K562 (cell line): ENCODE measurements around the gene HSPB8. TPM values are rescaled to one million over a fixed set of nuclear protein-coding genes. Genes with fewer than 3 reads are reported as not detected.

Source experiments
- CBX1 ChIP-seq: sonication (generic); IDR thresholded peaks from 2 replicates; pipeline ENCODE4 v1.6.1; 2016; ENCODE audit warnings: antibody characterized with exemption, low read depth, mild to moderate bottlenecking
- CHD2 ChIP-seq: IDR thresholded peaks from 2 replicates; pipeline ENCODE4 v1.6.1; 2011; ENCODE audit warnings: low read depth, low read length
- CTBP1 ChIP-seq: fragments of 450-650 bp; IDR thresholded peaks from 2 replicates; pipeline ENCODE4 v1.6.1; 2016; ENCODE audit warnings: borderline replicate concordance
- ELF2 ChIP-seq: fragments of 250-450 bp; sonication (Bioruptor Pico); IDR thresholded peaks from 2 replicates; pipeline ENCODE4 v1.5.0; 2021; ENCODE audit warnings: mild to moderate bottlenecking
- ETS2 ChIP-seq: IDR thresholded peaks from 2 replicates; pipeline ENCODE4 v1.6.1; 2016; ENCODE audit warnings: borderline replicate concordance, missing genetic modification characterization, mild to moderate bottlenecking, moderate library complexity, missing compliant biosample characterization; ENCODE audit not compliant: poor library complexity, severe bottlenecking
- GTF2E2 ChIP-seq: fragments of 200-800 bp; sonication (Bioruptor generic); IDR thresholded peaks from 2 replicates; pipeline ENCODE4 v1.6.1; 2016; ENCODE audit warnings: missing genetic modification characterization, missing compliant biosample characterization
- HCFC1 ChIP-seq: IDR thresholded peaks from 2 replicates; pipeline ENCODE4 v1.6.1; 2012; ENCODE audit warnings: low read depth, low read length, improper control_type of control experiment
- IFI16 ChIP-seq: fragments of 250-450 bp; sonication (Bioruptor Pico); IDR thresholded peaks from 2 replicates; pipeline ENCODE4 v2.1.2; 2022; ENCODE audit warnings: mild to moderate bottlenecking, inconsistent platforms
- KDM1A ChIP-seq, 2 experiments: fragments of 450-650 bp; IDR thresholded peaks; 2 replicates each; pipeline ENCODE4 v1.6.1; 2016; ENCODE audit warnings: mild to moderate bottlenecking in 2 of 2
- MTA2 ChIP-seq: fragments of 450-650 bp; IDR thresholded peaks from 2 replicates; pipeline ENCODE4 v1.6.1; 2016; ENCODE audit warnings: low read depth
- NFIC ChIP-seq: fragments of 450-650 bp; IDR thresholded peaks from 2 replicates; pipeline ENCODE4 v1.6.1; 2017; ENCODE audit warnings: mild to moderate bottlenecking, inconsistent platforms
- NFYB ChIP-seq: IDR thresholded peaks from 2 replicates; pipeline ENCODE4 v1.6.1; 2011; ENCODE audit warnings: mild to moderate bottlenecking, moderate library complexity; ENCODE audit not compliant: insufficient read length; ENCODE audit errors: extremely low read depth
- OTX1 ChIP-seq: fragments of 450-650 bp; formaldehyde crosslinking; IDR thresholded peaks from 2 replicates; pipeline ENCODE4 v1.4.0; 2022; ENCODE audit warnings: mild to moderate bottlenecking
- POU5F1 ChIP-seq: fragments of 150-350 bp; IDR thresholded peaks from 2 replicates; pipeline ENCODE4 v1.6.1; 2014; ENCODE audit warnings: borderline replicate concordance, low read length, low read depth, mild to moderate bottlenecking; ENCODE audit not compliant: partially characterized antibody
- RUNX1 ChIP-seq: sonication (generic); IDR thresholded peaks from 2 replicates; pipeline ENCODE4 v1.6.1; 2016; ENCODE audit warnings: antibody characterized with exemption, low read depth
- SNRNP70 ChIP-seq: fragments of 200-400 bp; formaldehyde crosslinking; optimal IDR thresholded peaks from 2 replicates; pipeline ENCODE3; 2017; ENCODE audit warnings: low read depth, low read length
- TEAD1 ChIP-seq, 2 experiments: fragments of 450-650 bp in 1 of 2; sonication (generic) in 1 of 2; formaldehyde crosslinking; IDR thresholded peaks; 2 replicates each; pipeline versions ENCODE4 v1.4.0 to v1.8.0; 2020 to 2022; ENCODE audit warnings: mild to moderate bottlenecking in 2 of 2, missing genetic modification reagents in 1 of 2
- TOE1 ChIP-seq, 2 experiments: fragments of 450-650 bp in 1 of 2; sonication (generic) in 1 of 2; formaldehyde crosslinking in 1 of 2; IDR thresholded peaks; 2 replicates each; pipeline versions ENCODE4 v1.7.1 to v1.8.0; 2016 to 2022; ENCODE audit warnings: borderline replicate concordance in 2 of 2, mild to moderate bottlenecking in 2 of 2, antibody characterized with exemption in 1 of 2, inconsistent platforms in 1 of 2, low read depth in 1 of 2, missing genetic modification reagents in 1 of 2, moderate library complexity in 1 of 2
- YY1 ChIP-seq, 3 experiments: IDR thresholded peaks; 2 replicates each; pipeline ENCODE4 v1.6.1; 2011; ENCODE audit warnings: low read length in 2 of 3, mild to moderate bottlenecking in 2 of 3, moderate library complexity in 2 of 3, borderline replicate concordance in 1 of 3, control low read depth in 1 of 3, low read depth in 1 of 3; ENCODE audit not compliant: insufficient read depth in 3 of 3, insufficient replicate concordance in 2 of 3, control insufficient read depth in 1 of 3, insufficient read length in 1 of 3; ENCODE audit errors: extremely low read depth in 1 of 3
- ZKSCAN1 ChIP-seq: fragments of 150-350 bp; IDR thresholded peaks from 2 replicates; pipeline ENCODE4 v1.6.1; 2016; ENCODE audit warnings: low read depth, low read length
- ZNF766 ChIP-seq: fragments of 200-800 bp; sonication (Bioruptor generic); conservative IDR thresholded peaks from 2 replicates; pipeline ENCODE4 v1.6.1; 2016; ENCODE audit warnings: missing genetic modification characterization, missing compliant biosample characterization
- polyA plus RNA-seq, 8 experiments: library from polyadenylated mRNA; depleted of rRNA in 4 of 8; stranded (reverse) in 5 of 8; unstranded in 3 of 8; fragments of >200 nt; fragmentation: Nextera tagmentation in 2 of 8; fragmentation: Illumina TruSeq in 1 of 8; extraction: Ambion mirVana in 2 of 8; extraction: Trizol in 1 of 8; gene quantifications; 2 replicates each; pipeline versions ENCODE4 v1.2.1 to v1.2.3, GENCODE V29; 2011 to 2014; ENCODE audit warnings: inconsistent platforms in 1 of 8, missing spikeins in 1 of 8
- total RNA-seq, 7 experiments: library from RNA; depleted of rRNA in 6 of 7; stranded (reverse); fragments of >200 nt in 6 of 7; fragmentation: Illumina TruSeq in 2 of 7; extraction: Trizol in 2 of 7; gene quantifications; 2 replicates each; pipeline versions ENCODE4 v1.2.1 to v1.2.3, GENCODE V29; 2011 to 2021; ENCODE audit warnings: low replicate concordance in 1 of 7
- TF ChIP-seq, protein P1 (sequence below): fragments of 200-800 bp; sonication (Bioruptor generic); IDR thresholded peaks from 2 replicates; pipeline ENCODE4 v1.6.1; 2016; ENCODE audit warnings: missing genetic modification characterization, missing compliant biosample characterization
- TF ChIP-seq, protein P2 (sequence below): fragments of 200-800 bp; sonication (Bioruptor generic); IDR thresholded peaks from 2 replicates; pipeline ENCODE4 v1.6.1; 2017; ENCODE audit warnings: missing genetic modification characterization, missing compliant biosample characterization

The HSPB8 gene
- total and polyA plus RNA-seq, 9 of the 15 experiments (the other 6 are each of a cell fraction or from before 2014, with no cell fraction given): 0.13 TPM; not detected in 8

DNA sequence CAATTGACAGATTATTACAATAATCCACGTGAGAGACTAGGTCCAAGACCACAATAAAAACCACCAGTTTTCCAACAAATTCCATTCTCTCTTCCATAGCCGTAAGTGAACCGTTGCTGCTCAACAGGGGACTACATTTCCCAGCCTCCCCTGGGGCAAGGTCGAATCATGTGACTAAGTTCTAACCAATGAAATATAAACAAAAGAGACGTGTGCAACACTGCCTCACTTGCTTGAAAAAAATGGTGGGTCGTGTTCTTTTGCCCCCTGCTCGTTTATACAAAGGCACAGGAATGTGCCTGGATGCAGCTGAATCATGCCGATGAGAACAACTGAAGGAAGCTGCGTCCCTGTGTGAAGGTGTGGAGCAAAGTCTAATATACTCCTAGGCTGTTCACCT is 51.1 kb downstream of the HSPB8 start (continued):
- TF ChIP-seq, protein P1, sequence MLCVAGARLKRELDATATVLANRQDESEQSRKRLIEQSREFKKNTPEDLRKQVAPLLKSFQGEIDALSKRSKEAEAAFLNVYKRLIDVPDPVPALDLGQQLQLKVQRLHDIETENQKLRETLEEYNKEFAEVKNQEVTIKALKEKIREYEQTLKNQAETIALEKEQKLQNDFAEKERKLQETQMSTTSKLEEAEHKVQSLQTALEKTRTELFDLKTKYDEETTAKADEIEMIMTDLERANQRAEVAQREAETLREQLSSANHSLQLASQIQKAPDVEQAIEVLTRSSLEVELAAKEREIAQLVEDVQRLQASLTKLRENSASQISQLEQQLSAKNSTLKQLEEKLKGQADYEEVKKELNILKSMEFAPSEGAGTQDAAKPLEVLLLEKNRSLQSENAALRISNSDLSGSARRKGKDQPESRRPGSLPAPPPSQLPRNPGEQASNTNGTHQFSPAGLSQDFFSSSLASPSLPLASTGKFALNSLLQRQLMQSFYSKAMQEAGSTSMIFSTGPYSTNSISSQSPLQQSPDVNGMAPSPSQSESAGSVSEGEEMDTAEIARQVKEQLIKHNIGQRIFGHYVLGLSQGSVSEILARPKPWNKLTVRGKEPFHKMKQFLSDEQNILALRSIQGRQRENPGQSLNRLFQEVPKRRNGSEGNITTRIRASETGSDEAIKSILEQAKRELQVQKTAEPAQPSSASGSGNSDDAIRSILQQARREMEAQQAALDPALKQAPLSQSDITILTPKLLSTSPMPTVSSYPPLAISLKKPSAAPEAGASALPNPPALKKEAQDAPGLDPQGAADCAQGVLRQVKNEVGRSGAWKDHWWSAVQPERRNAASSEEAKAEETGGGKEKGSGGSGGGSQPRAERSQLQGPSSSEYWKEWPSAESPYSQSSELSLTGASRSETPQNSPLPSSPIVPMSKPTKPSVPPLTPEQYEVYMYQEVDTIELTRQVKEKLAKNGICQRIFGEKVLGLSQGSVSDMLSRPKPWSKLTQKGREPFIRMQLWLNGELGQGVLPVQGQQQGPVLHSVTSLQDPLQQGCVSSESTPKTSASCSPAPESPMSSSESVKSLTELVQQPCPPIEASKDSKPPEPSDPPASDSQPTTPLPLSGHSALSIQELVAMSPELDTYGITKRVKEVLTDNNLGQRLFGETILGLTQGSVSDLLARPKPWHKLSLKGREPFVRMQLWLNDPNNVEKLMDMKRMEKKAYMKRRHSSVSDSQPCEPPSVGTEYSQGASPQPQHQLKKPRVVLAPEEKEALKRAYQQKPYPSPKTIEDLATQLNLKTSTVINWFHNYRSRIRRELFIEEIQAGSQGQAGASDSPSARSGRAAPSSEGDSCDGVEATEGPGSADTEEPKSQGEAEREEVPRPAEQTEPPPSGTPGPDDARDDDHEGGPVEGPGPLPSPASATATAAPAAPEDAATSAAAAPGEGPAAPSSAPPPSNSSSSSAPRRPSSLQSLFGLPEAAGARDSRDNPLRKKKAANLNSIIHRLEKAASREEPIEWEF (CRISPR knock-in tag): no peak
- TF ChIP-seq, protein P2, sequence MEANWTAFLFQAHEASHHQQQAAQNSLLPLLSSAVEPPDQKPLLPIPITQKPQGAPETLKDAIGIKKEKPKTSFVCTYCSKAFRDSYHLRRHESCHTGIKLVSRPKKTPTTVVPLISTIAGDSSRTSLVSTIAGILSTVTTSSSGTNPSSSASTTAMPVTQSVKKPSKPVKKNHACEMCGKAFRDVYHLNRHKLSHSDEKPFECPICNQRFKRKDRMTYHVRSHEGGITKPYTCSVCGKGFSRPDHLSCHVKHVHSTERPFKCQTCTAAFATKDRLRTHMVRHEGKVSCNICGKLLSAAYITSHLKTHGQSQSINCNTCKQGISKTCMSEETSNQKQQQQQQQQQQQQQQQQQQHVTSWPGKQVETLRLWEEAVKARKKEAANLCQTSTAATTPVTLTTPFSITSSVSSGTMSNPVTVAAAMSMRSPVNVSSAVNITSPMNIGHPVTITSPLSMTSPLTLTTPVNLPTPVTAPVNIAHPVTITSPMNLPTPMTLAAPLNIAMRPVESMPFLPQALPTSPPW (CRISPR knock-in tag): no peak
- TF ChIP-seq HCFC1 (peak; percentile 94), GTF2E2 (no peak), OTX1 (no peak), YY1 (IDR thresholded peaks at IDR 0.05; ENCODE audit: borderline replicate concordance in 1 of 3, control insufficient read depth in 1 of 3, extremely low read depth in 1 of 3, insufficient read depth in 3 of 3, insufficient read length in 1 of 3, insufficient replicate concordance in 2 of 3, low read depth in 1 of 3, low read length in 2 of 3) (peak in 1 of 3 experiments; percentile 40), CBX1 (no peak), ZKSCAN1 (no peak), TOE1 (IDR thresholded peaks at IDR 0.05; ENCODE audit: borderline replicate concordance) (peak; percentile 95), TOE1 (CRISPR knock-in tag; IDR thresholded peaks at IDR 0.05; ENCODE audit: borderline replicate concordance, low read depth) (no peak), TEAD1 (CRISPR knock-in tag; IDR thresholded peaks at IDR 0.05) (no peak), NFYB (peak; percentile 17), IFI16 (no peak), RUNX1 (no peak), SNRNP70 (no peak), ELF2 (CRISPR knock-in tag) (no peak), NFIC (no peak), MTA2 (no peak), KDM1A (IDR thresholded peaks at IDR 0.05) (no peak), CHD2 (no peak), POU5F1 (peak; percentile 25), ZNF766 (CRISPR knock-in tag) (no peak), ETS2 (tag) (no peak), CTBP1 (no peak)
